Stimulated activated CD4-positive, alpha-beta T cell treated with anti-CD3 and anti-CD28 coated beads, Interleukin-4, amount 100 ng/mL, for 4 hours (primary cell): ENCODE data around the gene BAIAP2.
"Not testable (repeated sequence)": the region's sequence is repeated elsewhere in the genome, so short reads cannot be mapped to it uniquely, and the experiment has no call there.

Experiments
- DNase-seq, 2 experiments: peaks; one replicate each; pipeline ENCODE4 v3.0.0-alpha.2; 2020

The BAIAP2 gene

GRCh38 chr17:81146208-81146607 lies 111.3 kb downstream of the BAIAP2 start:
- DNase-seq: not testable (repeated sequence)

- no peak for DNase-seq
Observed at GRCh38 chr17:81147701-81148100, 112.8 kb downstream of the BAIAP2 start.

- DNase-seq: no peak
Observed at GRCh38 chr17:81148571-81148970, 113.6 kb downstream of the BAIAP2 start.

- DNase-seq: no peak
Observed at GRCh38 chr17:81148986-81149533, 114.1 kb downstream of the BAIAP2 start.

GRCh38 chr17:81150377-81151077 lies 115.6 kb downstream of the BAIAP2 start:
- no peak for DNase-seq

- no peak for DNase-seq
Observed at GRCh38 chr17:81151278-81151677, 116.3 kb downstream of the BAIAP2 start.

GRCh38 chr17:81152288-81152828 lies 117.4 kb downstream of the BAIAP2 start:
- no peak for DNase-seq

- no peak for DNase-seq
Observed at GRCh38 chr17:81153340-81153803, 118.4 kb downstream of the BAIAP2 start.

GRCh38 chr17:81154016-81154415 lies 119.1 kb downstream of the BAIAP2 start:
- not testable (repeated sequence) for DNase-seq

- DNase-seq: no peak
Observed at GRCh38 chr17:81154961-81155360, 120.0 kb downstream of the BAIAP2 start.

GRCh38 chr17:81156866-81157805 lies 122.2 kb downstream of the BAIAP2 start:
- DNase-seq: no peak

- DNase-seq: no peak
Observed at GRCh38 chr17:81157848-81158687, 123.1 kb downstream of the BAIAP2 start.

GRCh38 chr17:81158688-81159590 lies 124.0 kb downstream of the BAIAP2 start:
- no peak for DNase-seq

- DNase-seq: no peak
Observed at GRCh38 chr17:81159611-81160265, 124.8 kb downstream of the BAIAP2 start.

- no peak for DNase-seq
Observed at GRCh38 chr17:81160306-81160705, 125.4 kb downstream of the BAIAP2 start.

GRCh38 chr17:81160747-81161453 lies 125.9 kb downstream of the BAIAP2 start:
- no peak for DNase-seq

- DNase-seq: no peak
Observed at GRCh38 chr17:81161536-81161935, 126.6 kb downstream of the BAIAP2 start.

GRCh38 chr17:81161972-81162371 lies 127.0 kb downstream of the BAIAP2 start:
- DNase-seq: no peak

GRCh38 chr17:81162491-81162890 lies 127.5 kb downstream of the BAIAP2 start:
- DNase-seq: no peak
